GM21786 (cell line): ENCODE results near the gene EME1.

Experiments
- ATAC-seq: cut with Tn5 transposase; IDR thresholded peaks from one replicate; pipeline ENCODE4 v1.9.1; 2021; ENCODE audit not compliant: unreplicated experiment

The EME1 gene

GRCh38 chr17:50361561-50362480 is 11.2 kb upstream of the EME1 start:
- no peak for ATAC-seq

DNA sequence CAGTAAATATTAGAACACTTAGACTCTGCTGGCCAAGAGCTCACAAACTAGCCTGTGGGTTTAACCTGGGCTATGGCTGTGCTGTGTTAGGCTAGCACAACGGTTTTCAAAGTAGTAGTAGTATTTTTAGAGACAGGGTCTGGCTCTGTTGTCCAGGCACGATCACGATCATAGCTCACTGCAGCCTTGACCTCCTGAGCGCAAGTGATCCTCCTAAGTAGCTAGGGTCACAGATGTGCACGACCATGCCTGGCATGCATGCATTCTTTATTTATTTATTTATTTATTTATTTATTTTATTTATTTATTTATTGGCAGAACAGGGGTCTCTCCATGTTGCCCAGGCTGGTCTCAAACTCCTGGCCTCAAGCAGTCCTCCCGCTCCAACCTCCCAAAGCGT is 10.4 kb upstream of the EME1 start:
- ATAC-seq: no peak

DNA sequence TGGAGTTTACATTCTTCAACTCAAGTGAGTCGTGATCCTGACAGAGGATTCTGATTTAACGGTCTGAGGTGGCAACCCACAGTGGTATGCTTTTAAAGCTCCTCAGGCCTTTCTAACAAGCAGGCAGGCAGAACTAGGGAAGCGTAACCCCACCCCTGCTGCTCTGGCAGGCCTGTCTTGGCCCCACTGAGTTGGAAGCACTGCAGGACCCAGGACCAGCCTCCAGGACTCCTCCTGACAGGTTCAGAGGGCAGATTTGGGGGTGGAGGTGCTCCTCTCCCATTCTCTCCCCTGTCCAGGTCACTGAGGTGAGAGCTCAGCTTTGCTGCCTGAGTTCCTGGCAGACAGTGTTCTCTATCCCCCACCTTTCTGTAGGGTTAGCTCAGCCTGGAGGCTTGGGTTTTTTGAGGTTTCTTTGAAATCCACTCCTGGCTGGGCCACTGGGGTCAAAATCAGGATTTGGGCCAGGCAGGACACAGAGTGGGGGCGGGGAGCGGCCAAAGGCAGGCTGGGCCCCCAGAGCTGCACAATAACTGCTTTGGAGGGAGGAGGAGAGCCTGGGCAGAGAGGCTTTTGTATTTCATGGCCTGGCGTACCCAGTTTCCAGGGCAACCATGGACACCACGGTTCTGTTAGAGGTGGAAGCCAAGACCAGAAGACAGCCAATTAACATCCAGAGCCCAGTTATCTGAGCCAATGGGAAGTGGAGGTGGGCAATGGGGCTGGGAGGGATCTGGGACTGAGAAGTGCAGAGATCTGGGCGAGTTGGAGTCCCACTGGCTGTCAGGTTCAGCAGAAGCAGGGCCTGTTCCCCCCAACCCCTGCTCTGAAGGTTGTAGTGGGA is 9.6 kb upstream of the EME1 start:
- no peak for ATAC-seq

DNA sequence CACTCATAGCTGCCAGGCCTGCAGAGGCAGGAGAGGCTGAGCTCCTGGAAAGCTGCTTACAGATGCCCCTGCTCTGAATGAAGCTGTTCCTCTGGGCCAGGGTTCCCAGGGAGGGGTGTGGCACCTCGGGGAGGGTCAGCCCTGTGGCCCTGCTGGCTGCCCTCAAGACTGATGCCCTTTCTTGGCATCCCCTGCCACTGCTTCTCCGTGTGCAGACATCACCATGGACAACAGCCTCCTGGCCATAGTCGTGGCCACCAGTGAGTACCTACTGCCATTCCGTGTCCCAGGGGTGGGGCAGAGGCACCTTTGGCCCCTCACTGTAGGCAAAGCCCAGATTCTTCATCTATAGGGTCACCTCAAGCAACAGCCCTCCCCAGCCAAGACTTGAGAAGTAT is 9.0 kb upstream of the EME1 start:
- ATAC-seq: no peak

DNA sequence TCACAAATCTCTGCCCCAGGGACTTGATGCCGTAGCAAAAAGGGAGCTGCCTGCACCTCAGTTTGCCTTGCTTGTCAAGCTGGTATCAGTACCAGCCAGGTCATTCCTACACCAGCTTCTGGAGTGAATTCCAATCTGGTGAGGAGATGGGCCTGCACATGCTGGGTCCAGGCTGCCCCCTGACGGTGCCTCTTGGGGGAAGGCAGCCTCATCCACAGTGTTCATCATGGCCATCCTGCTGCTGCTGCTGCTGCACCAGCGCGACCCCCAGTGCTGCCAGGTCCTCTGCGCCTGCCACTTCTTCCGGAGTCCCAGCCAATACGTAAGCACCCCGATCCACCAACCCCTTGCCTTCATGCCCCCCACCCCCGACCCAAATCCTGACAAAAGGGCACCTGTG is 8.3 kb upstream of the EME1 start:
- no peak for ATAC-seq

- ATAC-seq: no peak
Observed at GRCh38 chr17:50365165-50365564, 7.9 kb upstream of the EME1 start.

DNA sequence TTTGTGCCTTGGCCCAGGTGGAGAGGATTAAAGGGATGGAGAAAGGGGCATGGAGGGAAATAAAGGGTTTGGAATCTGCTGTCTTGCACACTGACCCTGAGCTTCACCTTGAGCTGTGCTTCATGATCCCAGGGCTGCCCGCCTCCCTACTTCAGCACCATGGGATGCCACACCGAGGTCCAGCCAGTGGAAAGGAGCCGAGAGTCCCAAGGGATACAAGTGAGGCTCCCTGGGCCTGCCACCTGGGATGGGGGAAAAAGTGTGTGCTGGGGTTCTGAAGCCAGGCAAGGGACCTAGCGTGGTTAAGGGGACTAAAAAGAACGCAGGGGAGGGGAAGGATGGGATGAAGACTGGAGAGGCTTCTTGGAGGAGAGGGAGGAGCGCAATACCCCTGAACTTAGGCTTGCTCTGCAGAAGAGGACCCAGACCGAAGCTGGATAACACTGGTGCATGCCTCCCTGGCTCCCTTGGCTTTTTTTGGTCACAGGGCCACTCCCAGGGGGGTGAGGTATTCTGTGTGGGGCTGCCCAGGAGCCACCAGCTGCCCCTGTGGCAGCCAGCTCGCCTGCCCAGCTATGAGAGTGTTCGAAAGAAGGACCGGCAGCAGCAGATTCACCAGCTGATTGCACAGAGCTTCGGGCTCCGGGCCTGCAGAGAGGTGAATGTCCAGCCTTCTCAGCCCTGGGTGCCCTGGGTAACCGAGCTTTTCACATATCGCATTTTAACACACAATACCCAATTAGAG is 7.2 kb upstream of the EME1 start:
- no peak for ATAC-seq

GRCh38 chr17:50367401-50367800 is 5.6 kb upstream of the EME1 start:
- no peak for ATAC-seq

DNA sequence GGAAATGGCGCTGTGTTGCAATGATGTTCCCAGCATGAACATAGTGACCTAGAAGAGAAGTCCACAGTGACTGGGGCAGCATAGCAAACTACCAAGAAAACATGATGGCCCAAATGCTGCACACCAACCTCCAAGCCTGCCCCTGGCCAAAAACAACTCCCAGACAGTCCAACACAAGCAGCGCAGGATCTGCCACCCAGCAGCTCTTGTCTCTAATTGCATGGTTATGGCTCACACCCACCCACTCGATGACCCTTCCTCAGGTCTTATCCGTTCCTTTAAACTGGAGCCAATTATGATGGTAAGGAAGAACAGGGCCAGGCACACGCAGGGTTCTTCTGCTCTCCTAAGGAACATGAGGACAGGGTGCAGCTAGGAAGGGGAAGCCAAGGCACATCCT is 3.0 kb upstream of the EME1 start:
- no peak for ATAC-seq

DNA sequence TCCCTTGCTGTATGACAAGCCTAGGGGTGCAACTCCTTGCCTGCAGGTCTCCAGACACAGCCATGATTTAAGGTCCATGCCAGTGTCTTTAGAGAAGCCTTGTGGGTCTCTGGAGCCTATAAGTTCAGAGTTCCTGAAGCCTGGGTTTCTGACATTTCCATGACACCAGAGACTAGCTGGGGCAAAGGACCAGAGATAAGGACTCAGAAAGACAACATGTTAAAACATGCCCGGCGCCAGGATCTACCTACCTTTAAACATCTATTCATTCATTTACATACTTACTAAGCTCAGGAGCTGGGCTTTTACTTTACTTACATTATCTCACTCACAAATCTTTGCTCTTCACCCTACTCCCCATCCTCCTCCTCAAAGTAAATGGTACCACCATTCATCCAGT is 1.5 kb upstream of the EME1 start:
- ATAC-seq: no peak

DNA sequence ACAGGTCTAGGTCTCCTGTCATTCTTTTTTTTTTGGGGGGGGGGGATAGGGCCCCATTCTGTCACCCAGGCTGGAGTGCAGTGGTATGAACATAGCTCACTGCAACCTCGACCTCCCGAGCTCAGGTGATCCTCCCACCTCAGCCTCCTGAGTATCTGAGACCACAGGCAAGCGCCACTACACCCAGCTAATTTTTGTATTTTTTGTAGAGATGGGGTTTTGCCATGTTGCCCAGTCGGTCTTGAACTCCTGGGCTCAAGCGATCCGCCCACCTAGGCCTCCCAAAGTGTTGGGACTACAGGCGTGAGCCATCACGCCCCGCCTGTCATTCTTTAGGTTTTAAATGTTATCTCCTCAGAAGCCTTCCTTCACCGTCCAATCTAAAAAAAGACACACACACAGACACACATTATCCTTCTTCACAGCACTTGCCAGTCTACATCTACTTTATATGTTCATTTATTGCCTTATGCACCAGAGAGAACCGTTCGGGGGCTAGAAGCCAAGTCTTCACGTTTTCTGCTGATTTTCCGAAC is 739 bp upstream of the EME1 start:
- no peak for ATAC-seq

DNA sequence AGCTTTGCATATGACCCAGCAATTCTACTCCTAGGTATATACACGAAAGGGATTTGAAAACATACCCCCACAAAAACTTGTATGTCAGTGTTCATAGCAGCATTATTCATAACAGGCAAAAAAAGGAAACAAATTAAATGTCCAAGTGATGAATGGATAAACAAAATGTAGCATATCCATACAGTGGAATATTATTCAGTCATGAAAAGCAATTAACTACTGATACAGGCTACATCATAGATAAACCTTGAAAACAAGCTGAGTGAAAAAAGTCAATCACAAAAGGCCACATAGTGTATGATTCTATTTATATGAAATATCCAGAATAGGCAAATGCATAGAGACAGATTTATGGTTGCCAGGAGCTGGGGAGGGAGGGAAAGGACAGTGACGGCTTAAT is 676 bp downstream of the EME1 start:
- no peak for ATAC-seq

GRCh38 chr17:50375858-50376538 is 3.0 kb downstream of the EME1 start:
- no peak for ATAC-seq

- ATAC-seq: no peak
Observed at GRCh38 chr17:50379351-50380132, 6.5 kb downstream of the EME1 start.

DNA sequence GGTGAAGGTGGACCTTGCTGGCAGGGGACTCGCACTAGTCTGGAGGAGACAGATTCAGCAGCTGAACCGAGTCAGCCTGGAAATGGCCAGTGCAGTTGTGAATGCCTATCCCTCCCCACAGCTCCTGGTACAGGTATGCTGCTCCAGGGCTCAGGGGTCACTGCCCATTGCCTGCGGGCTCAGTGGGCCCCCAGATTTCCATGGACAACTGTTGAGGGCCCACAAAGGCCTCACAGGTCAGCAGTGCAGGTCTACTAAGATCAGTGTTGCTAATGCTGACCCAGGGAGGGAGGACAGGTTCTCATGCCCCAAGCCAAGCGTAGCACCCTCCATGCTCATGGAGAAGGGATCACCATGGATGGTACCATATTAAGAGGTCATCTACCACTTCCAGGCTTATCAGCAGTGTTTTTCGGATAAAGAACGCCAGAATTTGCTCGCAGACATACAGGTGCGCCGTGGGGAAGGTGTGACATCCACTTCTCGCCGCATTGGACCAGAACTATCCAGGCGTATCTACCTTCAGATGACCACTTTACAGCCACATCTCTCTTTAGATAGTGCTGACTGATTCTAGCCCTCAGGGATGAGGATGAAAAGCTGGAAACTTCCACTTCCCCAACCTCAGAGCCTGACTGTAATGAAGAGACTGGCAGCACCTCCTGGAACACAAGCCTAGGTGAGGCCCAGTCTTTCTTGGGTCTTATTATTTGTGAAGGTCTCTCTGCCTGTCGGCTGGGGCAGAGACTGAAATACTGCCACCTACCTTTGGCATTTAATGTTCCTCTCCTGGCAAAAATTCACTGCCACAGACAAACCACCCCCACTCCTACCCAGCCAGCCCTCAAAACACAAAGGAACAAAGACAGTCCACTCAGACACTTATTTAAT is 7.6 kb downstream of the EME1 start:
- no peak for ATAC-seq

- no peak for ATAC-seq
Observed at GRCh38 chr17:50381260-50381815, 8.3 kb downstream of the EME1 start.

GRCh38 chr17:50381920-50382319 is 8.9 kb downstream of the EME1 start:
- no peak for ATAC-seq

- no peak for ATAC-seq
Observed at GRCh38 chr17:50382931-50383330, 9.9 kb downstream of the EME1 start.

DNA sequence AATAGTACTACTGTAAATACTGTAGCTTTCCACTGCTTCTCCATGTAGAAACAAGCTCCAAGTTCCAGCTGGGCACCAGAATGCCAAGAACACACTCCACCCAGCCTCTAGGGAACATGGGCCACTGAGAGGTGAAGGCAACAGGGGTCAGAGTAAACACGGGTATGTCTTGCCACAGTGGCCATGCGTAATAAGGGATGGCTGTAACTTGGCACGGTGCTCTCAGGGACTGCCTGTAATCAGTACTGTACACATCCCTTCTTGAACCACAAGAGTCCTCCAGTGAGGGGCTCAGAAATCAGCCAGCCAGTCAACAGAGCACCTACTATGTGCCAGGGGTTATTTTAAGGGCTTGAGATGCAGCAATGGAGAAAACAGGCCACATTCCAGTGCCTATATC is 13.5 kb downstream of the EME1 start:
- no peak for ATAC-seq
